Tibial artery (tissue), 4 donors: ENCODE data around the gene SLC35B4.

Experiments
- DNase-seq, 2 donors: peaks; one replicate each; pipeline ENCODE4 v3.0.0-alpha.2; 2019
- H3K27ac ChIP-seq, 2 donors: fragments of 200-600 bp; sonication (generic) in 1 of 2; 1 replicate in 1 of 2; 2 replicates in 1 of 2; pipeline ENCODE4 v1.5.1; 2018 to 2019; ENCODE audit warnings: mild to moderate bottlenecking in 1 of 2
- H3K27me3 ChIP-seq, 2 donors: fragments of 200-600 bp; sonication (generic) in 1 of 2; one replicate each; pipeline versions ENCODE4 v1.5.1 to v1.6.0; 2016 to 2019
- H3K36me3 ChIP-seq, 3 donors: fragments of 200-600 bp; sonication (generic) in 2 of 3; one replicate each; pipeline ENCODE4 v1.5.1; 2016 to 2019; ENCODE audit warnings: mild to moderate bottlenecking in 2 of 3
- H3K4me1 ChIP-seq, 4 donors: fragments of 200-600 bp; sonication (generic) in 2 of 4; 1 replicate in 3 of 4; 2 replicates in 1 of 4; pipeline ENCODE4 v1.5.1; 2016 to 2019
- H3K4me3 ChIP-seq, 2 donors: fragments of 200-600 bp; sonication (generic) in 1 of 2; 1 replicate in 1 of 2; 2 replicates in 1 of 2; pipeline ENCODE4 v1.5.1; 2018 to 2019; ENCODE audit warnings: mild to moderate bottlenecking in 2 of 2
- H3K9me3 ChIP-seq, 3 donors: fragments of 200-600 bp; sonication (generic) in 1 of 3; one replicate each; pipeline ENCODE4 v1.5.1; 2016 to 2019
- CTCF ChIP-seq, 2 experiments: fragments of 200-600 bp in 1 of 2; fragments of 450-650 bp in 1 of 2; IDR thresholded peaks; one replicate each; pipeline ENCODE4 v1.5.1; 2017 to 2019; ENCODE audit warnings: antibody characterized with exemption in 2 of 2, mild to moderate bottlenecking in 1 of 2, moderate library complexity in 1 of 2
- intact Hi-C: fragments of 100-400 bp; cut with DNase I; formaldehyde crosslinking; loops from one replicate; pipeline ENCODE4 v1.15.0; 2023; ENCODE audit warnings: low total_unique reads

Gene SLC35B4

DNA sequence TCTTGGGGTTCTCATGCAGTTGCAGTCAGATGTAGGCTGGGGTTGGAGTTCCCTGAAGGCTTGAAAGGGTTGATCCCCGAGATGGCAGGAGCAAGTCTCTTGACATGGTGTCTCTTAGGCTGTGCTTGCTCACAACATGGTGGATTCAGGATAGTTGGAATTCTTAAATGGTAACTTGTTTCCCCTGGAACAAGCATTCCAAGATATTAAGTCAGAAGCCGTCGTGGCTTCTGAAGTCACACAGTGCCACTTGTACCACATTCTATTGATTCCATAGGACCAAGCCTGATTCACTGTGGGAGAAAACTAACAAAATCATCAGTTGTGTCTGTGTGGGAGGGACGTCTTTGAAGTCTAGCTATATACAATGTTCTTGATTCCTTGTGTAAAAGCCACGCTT, 3.5 kb upstream of the SLC35B4 start:
- H3K27ac ChIP-seq: no peak overlapping the region
- no peak for DNase-seq
- no peaks in the 10 kb centered on the region for H3K9me3 ChIP-seq
- intact Hi-C loops: loop anchor here (10.0 kb wide), 1 partner anchor 1645 kb away; no protein-coding TSS in a partner anchor
- no peaks in the 10 kb centered on the region for H3K27me3 ChIP-seq
- H3K4me3 ChIP-seq: no peak overlapping the region
- no peak for TF ChIP-seq CTCF (IDR thresholded peaks at IDR 0.05)
- H3K36me3 ChIP-seq: no peaks in the 10 kb centered on the region
- peaks cover 0 to 9% (median 7%) of the 10 kb centered on the region in 4 donors for H3K4me1 ChIP-seq

DNA sequence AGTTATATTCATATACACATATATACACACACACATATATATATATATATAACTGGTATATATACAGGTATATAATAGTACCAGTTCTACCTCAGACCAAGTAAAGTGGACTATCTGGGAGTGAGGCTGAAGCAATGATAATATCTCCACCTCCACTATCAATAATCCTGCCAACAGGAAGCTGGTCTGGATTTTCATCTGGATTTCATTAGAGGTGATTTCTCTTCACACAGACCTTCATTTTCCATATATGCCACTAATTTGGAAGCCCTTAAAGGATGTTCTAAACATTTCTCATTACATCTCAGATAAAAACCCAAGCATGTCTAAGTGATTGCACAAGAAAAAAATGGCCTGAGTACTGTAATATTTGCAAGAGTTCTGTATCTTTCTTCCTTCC, 1.7 kb upstream of the SLC35B4 start:
- TF ChIP-seq CTCF (IDR thresholded peaks at IDR 0.05): no peak
- intact Hi-C loops: no loop called here
- Histone ChIP-seq H3K27me3 (no peaks in the 10 kb centered on the region), H3K4me3 (no peak overlapping the region), H3K4me1 (peaks cover 0 to 9% (median 7%) of the 10 kb centered on the region in 4 donors), H3K9me3 (no peaks in the 10 kb centered on the region), H3K36me3 (no peaks in the 10 kb centered on the region), H3K27ac (no peak overlapping the region)
- no peak for DNase-seq

DNA sequence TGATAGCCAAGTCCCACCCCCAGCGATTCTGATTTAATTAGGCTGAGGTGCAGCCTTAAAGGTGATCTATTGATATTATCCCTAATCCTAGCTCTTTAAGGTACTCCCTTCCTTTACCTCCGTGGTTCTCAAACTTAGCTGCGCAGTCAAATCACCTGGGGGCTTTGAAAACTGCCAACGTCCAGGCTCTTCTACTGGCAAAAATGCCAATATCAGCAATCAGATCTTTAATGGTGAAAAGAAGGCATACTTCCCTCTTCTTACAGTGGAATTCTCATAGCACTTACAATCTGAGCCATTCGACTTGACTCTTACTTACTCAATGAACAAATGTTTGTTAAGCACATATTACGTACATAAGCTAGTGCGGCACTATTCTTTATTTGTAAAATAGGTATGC, 704 bp upstream of the SLC35B4 start:
- no peak for TF ChIP-seq CTCF (IDR thresholded peaks at IDR 0.05)
- Histone ChIP-seq H3K9me3 (no peaks in the 10 kb centered on the region), H3K27ac (peak overlapping the region; percentile 69 to 72), H3K4me1 (peaks cover 0 to 9% (median 7%) of the 10 kb centered on the region in 4 donors), H3K36me3 (no peaks in the 10 kb centered on the region), H3K4me3 (peak overlapping the region; percentile 78 to 97), H3K27me3 (no peaks in the 10 kb centered on the region)
- no peak for DNase-seq
- intact Hi-C loops: no loop called here

GRCh38 chr7:134315679-134316538, 821 bp downstream of the SLC35B4 start:
- Histone ChIP-seq H3K4me3 (peak overlapping the region; percentile 78 to 97), H3K36me3 (no peaks in the 10 kb centered on the region), H3K9me3 (no peaks in the 10 kb centered on the region), H3K4me1 (peaks cover 0 to 9% (median 7%) of the 10 kb centered on the region in 4 donors), H3K27me3 (no peaks in the 10 kb centered on the region), H3K27ac (peak overlapping the region; percentile 69 to 72)
- intact Hi-C loops: no loop called here
- no peak for DNase-seq
- TF ChIP-seq CTCF (IDR thresholded peaks at IDR 0.05): no peak

DNA sequence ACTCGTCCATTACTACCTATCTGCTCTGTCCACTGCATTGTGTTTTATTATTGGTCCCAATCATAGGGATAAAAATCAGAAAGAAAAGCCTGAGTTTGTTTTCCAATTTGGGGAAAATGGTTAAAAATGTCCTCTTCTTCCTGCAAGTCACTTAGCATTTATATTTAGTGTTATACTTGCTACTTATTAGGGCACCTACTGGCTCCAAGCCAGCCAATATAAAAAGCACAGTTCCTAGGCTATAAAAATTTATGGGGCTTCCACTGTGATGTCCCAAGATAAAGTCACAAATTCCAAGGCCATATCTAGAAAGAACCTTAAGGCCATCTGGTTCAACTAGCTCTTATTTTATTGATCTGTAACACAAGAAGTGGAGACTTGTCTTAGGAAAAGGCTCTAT, 3.2 kb downstream of the SLC35B4 start:
- TF ChIP-seq CTCF (IDR thresholded peaks at IDR 0.05): no peak

More for the DNA sequence above, 3.2 kb downstream of the SLC35B4 start:
- Histone ChIP-seq H3K36me3 (peaks cover 0 to 3% (median 0%) of the 10 kb centered on the region in 3 donors), H3K4me3 (no peak overlapping the region), H3K4me1 (peaks cover 0 to 9% (median 7%) of the 10 kb centered on the region in 4 donors), H3K9me3 (no peaks in the 10 kb centered on the region), H3K27ac (no peak overlapping the region), H3K27me3 (no peaks in the 10 kb centered on the region)
- DNase-seq: no peak
- intact Hi-C loops: no loop called here
